ENCODE results near the gene CEP295NL. TPM values are rescaled to one million over a fixed set of nuclear protein-coding genes. Genes with fewer than 3 reads are reported as not detected.
"Not testable (repeated sequence)": the region's sequence is repeated elsewhere in the genome, so short reads cannot be mapped to it uniquely, and the experiment has no call there.

CEP295NL gene
- total RNA-seq, 2 experiments from 2014 or later: not detected

GRCh38 chr17:78886954-78887353 is 16.0 kb downstream of the CEP295NL start:
- DNase-seq: no peak
- Mint-ChIP-seq H3K4me3 (no peak overlapping the region), H3K36me3 (ENCODE audit: low read depth) (no peaks in the 10 kb centered on the region), H3K27ac (no peak overlapping the region), H3K9me3 (no peaks in the 10 kb centered on the region), H3K27me3 (peaks cover 10% of the 10 kb centered on the region), H3K4me1 (peaks cover 45% of the 10 kb centered on the region)
- POLR2A ChIA-PET: no interaction called here
- CTCF ChIA-PET: interaction anchor here (0.9 kb wide), 1 partner anchor 21 kb away, joined by 3 read pairs; no protein-coding TSS in a partner anchor

GRCh38 chr17:78885956-78886355 is 17.0 kb downstream of the CEP295NL start:
- Mint-ChIP-seq H3K4me1 (peaks cover 35% of the 10 kb centered on the region), H3K9me3 (no peaks in the 10 kb centered on the region), H3K27ac (no peak overlapping the region), H3K27me3 (peaks cover 10% of the 10 kb centered on the region), H3K36me3 (ENCODE audit: low read depth) (no peaks in the 10 kb centered on the region), H3K4me3 (no peak overlapping the region)
- CTCF ChIA-PET: no interaction called here
- no peak for DNase-seq
- POLR2A ChIA-PET: no interaction called here

- ChIA-PET POLR2A (no interaction called here), CTCF (no interaction called here)
- DNase-seq: no peak
- Mint-ChIP-seq H3K4me3 (no peak overlapping the region), H3K4me1 (peaks cover 29% of the 10 kb centered on the region), H3K36me3 (ENCODE audit: low read depth) (no peaks in the 10 kb centered on the region), H3K27ac (no peak overlapping the region), H3K9me3 (no peaks in the 10 kb centered on the region), H3K27me3 (peaks cover 12% of the 10 kb centered on the region)
Observed at GRCh38 chr17:78884876-78885667, 17.9 kb downstream of the CEP295NL start.

GRCh38 chr17:78884148-78884825 is 18.7 kb downstream of the CEP295NL start:
- no peak for DNase-seq
- peaks cover 13% of the 10 kb centered on the region for H3K27me3 Mint-ChIP-seq
- H3K9me3 Mint-ChIP-seq: no peaks in the 10 kb centered on the region
- no peak overlapping the region for H3K4me3 Mint-ChIP-seq
- no peak overlapping the region for H3K27ac Mint-ChIP-seq
- ChIA-PET POLR2A (no interaction called here), CTCF (interaction anchor here (1.0 kb wide), 1 partner anchor 18 kb away, joined by 3 read pairs; no protein-coding TSS in a partner anchor)
- no peaks in the 10 kb centered on the region for H3K36me3 Mint-ChIP-seq (ENCODE audit: low read depth)
- H3K4me1 Mint-ChIP-seq: peaks cover 28% of the 10 kb centered on the region

- DNase-seq: no peak
- H3K9me3 Mint-ChIP-seq: no peaks in the 10 kb centered on the region
- no peak overlapping the region for H3K4me3 Mint-ChIP-seq
- POLR2A ChIA-PET: no interaction called here
- peaks cover 9% of the 10 kb centered on the region for H3K27me3 Mint-ChIP-seq
- H3K27ac Mint-ChIP-seq: no peak overlapping the region
- CTCF ChIA-PET: interaction anchor here (1.0 kb wide), 1 partner anchor 18 kb away, joined by 3 read pairs; no protein-coding TSS in a partner anchor
- peaks cover 28% of the 10 kb centered on the region for H3K4me1 Mint-ChIP-seq
- H3K36me3 Mint-ChIP-seq (ENCODE audit: low read depth): no peaks in the 10 kb centered on the region
Observed at GRCh38 chr17:78883533-78884131, 19.4 kb downstream of the CEP295NL start.

GRCh38 chr17:78883089-78883532 is 19.9 kb downstream of the CEP295NL start:
- Mint-ChIP-seq H3K4me1 (peaks cover 29% of the 10 kb centered on the region), H3K36me3 (ENCODE audit: low read depth) (no peaks in the 10 kb centered on the region)

GRCh38 chr17:78882540-78883088 is 20.4 kb downstream of the CEP295NL start:
- Mint-ChIP-seq H3K27ac (no peak overlapping the region), H3K27me3 (peaks cover 7% of the 10 kb centered on the region)

More at GRCh38 chr17:78883089-78883532, 19.9 kb downstream of the CEP295NL start:
- ChIA-PET POLR2A (no interaction called here), CTCF (interaction anchor here (1.0 kb wide), 1 partner anchor 17 kb away, joined by 3 read pairs; no protein-coding TSS in a partner anchor)
- Mint-ChIP-seq H3K27ac (no peak overlapping the region), H3K27me3 (peaks cover 9% of the 10 kb centered on the region), H3K9me3 (no peaks in the 10 kb centered on the region), H3K4me3 (no peak overlapping the region)
- no peak for DNase-seq

GRCh38 chr17:78879635-78880186 is 23.3 kb downstream of the CEP295NL start:
- H3K27me3 Mint-ChIP-seq: peaks cover 18% of the 10 kb centered on the region
- H3K9me3 Mint-ChIP-seq: no peaks in the 10 kb centered on the region
- ChIA-PET POLR2A (no interaction called here), CTCF (interaction anchor here (1.0 kb wide), 1 partner anchor 13 kb away, joined by 4 read pairs; no protein-coding TSS in a partner anchor)
- H3K4me3 Mint-ChIP-seq: peak overlapping the region; percentile 27
- no peak overlapping the region for H3K27ac Mint-ChIP-seq
- H3K36me3 Mint-ChIP-seq (ENCODE audit: low read depth): no peaks in the 10 kb centered on the region
- peaks cover 21% of the 10 kb centered on the region for H3K4me1 Mint-ChIP-seq
- DNase-seq: peak; percentile 21

More at GRCh38 chr17:78882540-78883088, 20.4 kb downstream of the CEP295NL start:
- Mint-ChIP-seq H3K4me1 (peaks cover 26% of the 10 kb centered on the region), H3K36me3 (ENCODE audit: low read depth) (no peaks in the 10 kb centered on the region), H3K4me3 (no peak overlapping the region), H3K9me3 (no peaks in the 10 kb centered on the region)
- POLR2A ChIA-PET: no interaction called here
- no peak for DNase-seq
- CTCF ChIA-PET: no interaction called here

DNA sequence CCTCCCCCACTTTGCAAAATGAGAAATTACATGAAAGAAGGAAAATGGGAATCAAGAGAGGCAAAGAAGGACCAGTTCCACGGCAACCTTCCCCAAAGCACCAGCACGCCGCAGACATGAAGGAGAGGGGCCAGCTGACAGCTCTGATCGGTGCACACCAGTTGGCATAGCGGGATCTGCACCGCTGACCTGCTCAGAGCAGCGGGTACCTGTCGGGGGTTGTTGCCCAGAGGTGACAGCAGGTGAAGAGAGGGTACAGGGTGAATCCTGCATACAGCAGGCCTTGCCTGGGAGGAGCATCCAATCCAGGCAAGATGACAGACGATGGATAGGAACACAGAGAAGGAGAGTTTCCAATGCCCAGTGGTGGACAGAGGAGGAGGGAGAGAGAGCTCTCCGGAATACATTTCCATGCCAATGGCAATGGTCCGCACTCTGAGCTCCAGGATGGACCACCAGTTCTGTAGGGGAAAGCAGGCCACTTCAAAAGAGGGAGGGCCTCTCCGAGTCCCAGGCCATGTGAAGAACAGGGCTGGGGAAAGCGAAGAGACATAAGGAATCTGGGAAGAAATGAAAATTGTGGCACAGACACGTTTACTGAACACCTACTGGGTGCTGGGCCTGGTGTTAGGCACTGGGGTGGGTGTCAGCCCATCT is 24.0 kb downstream of the CEP295NL start:
- Mint-ChIP-seq H3K4me1 (peaks cover 21% of the 10 kb centered on the region), H3K36me3 (ENCODE audit: low read depth) (no peaks in the 10 kb centered on the region), H3K27me3 (peaks cover 18% of the 10 kb centered on the region), H3K9me3 (no peaks in the 10 kb centered on the region), H3K4me3 (no peak overlapping the region), H3K27ac (no peak overlapping the region)
- POLR2A ChIA-PET: no interaction called here
- DNase-seq: no peak
- CTCF ChIA-PET: no interaction called here

GRCh38 chr17:78878261-78878660 is 24.7 kb downstream of the CEP295NL start:
- POLR2A ChIA-PET: no interaction called here
- Mint-ChIP-seq H3K9me3 (no peaks in the 10 kb centered on the region), H3K27ac (no peak overlapping the region), H3K4me3 (no peak overlapping the region), H3K27me3 (peaks cover 18% of the 10 kb centered on the region), H3K4me1 (peaks cover 21% of the 10 kb centered on the region), H3K36me3 (ENCODE audit: low read depth) (no peaks in the 10 kb centered on the region)
- no peak for DNase-seq
- CTCF ChIA-PET: no interaction called here

DNA sequence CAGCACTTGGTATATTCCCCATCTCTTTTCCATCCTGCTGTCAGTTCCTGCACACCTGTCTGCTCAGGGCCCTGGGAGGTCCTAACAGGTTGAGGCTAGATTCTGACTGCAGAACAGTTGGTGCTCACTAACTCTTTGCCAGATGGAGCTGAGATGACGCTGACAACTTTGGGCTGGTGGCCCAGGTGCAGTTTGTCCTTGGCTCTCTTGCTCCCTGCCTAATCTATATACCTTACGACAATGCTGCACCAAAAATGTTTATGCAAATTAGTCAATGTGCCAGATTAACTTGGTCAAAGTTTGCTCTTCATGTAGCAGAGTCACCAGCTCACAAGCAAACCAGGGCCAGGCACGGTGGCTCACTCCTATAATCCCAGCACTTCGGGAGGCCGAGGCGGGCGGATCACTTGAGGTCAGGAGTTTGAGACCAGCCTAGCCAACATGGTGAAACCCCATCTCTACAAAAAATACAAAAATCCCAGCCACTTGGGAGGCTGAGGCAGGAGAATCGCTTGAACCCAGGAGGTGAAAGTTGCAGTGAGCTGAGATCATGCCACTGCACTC is 26.0 kb downstream of the CEP295NL start:
- POLR2A ChIA-PET; H3K27ac Mint-ChIP-seq; DNase-seq; H3K9me3 Mint-ChIP-seq; CTCF ChIA-PET; H3K36me3 Mint-ChIP-seq (ENCODE audit: low read depth); H3K4me3 Mint-ChIP-seq: not testable (repeated sequence)
- peaks cover 17% of the 10 kb centered on the region for H3K4me1 Mint-ChIP-seq
- H3K27me3 Mint-ChIP-seq: peaks cover 16% of the 10 kb centered on the region

DNA sequence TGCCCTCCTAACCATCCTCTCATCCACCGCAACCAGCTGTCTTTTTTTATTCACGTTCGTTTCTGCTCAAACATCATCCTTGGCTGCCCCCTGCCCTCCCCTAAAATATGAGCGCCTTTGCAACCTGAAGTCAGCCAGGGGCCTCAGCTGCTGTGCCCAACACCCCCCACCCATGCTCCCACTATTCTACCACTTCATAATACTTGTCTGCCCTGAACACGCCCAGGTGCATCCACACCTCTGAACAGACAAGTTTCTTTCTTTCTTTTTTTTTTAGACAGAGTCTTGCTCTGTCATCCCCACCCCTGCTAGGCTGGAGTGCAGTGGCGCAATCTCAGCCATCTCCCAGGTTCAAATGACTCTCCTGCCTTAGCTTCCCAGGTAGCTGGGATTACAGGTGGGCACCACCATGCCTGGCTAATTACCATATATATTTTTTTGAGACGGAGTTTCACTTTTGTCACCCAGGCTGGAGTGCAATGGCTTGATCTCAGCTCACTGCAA is 26.9 kb downstream of the CEP295NL start:
- no peak overlapping the region for H3K4me3 Mint-ChIP-seq
- CTCF ChIA-PET: no interaction called here
- H3K27me3 Mint-ChIP-seq: peaks cover 16% of the 10 kb centered on the region
- H3K4me1 Mint-ChIP-seq: peaks cover 17% of the 10 kb centered on the region
- H3K27ac Mint-ChIP-seq: no peak overlapping the region
- no peak for DNase-seq
- no peaks in the 10 kb centered on the region for H3K9me3 Mint-ChIP-seq
- H3K36me3 Mint-ChIP-seq (ENCODE audit: low read depth): no peaks in the 10 kb centered on the region
- POLR2A ChIA-PET: no interaction called here

All from activated CD4-positive, alpha-beta memory T cell treated with anti-CD3 and anti-CD28 coated beads, Interleukin-2, amount 10 ng/mL, durations not matched to agents 7 days and 5 days (primary cell).